GM06990 (cell line): ENCODE measurements around the gene GPR22.

ENCODE experiments used
- DNase-seq: peaks from one replicate; pipeline ENCODE4 v3.0.0-alpha.2; 2011; ENCODE audit not compliant: insufficient read length; ENCODE audit errors: extremely low read depth
- H3K27me3 ChIP-seq: replicated peaks from 2 replicates; pipeline ENCODE4 v1.6.0; 2011; ENCODE audit warnings: low read length; ENCODE audit not compliant: control insufficient read depth, insufficient read depth
- H3K36me3 ChIP-seq: 2 replicates; pipeline ENCODE4 v1.5.1; 2011; ENCODE audit warnings: low read length; ENCODE audit not compliant: control insufficient read depth, insufficient read depth
- H3K4me3 ChIP-seq: replicated peaks from 2 replicates; pipeline ENCODE4 v1.5.1; 2011; ENCODE audit warnings: low read depth, mild to moderate bottlenecking, control low read depth, low read length
- TF ChIP-seq, protein P1 (sequence below): IDR thresholded peaks from 2 replicates; pipeline ENCODE4 v1.5.1; 2011; ENCODE audit warnings: low read length, control low read depth, mild to moderate bottlenecking, inconsistent platforms; ENCODE audit not compliant: insufficient read depth, poor library complexity, severe bottlenecking

GPR22 gene

DNA sequence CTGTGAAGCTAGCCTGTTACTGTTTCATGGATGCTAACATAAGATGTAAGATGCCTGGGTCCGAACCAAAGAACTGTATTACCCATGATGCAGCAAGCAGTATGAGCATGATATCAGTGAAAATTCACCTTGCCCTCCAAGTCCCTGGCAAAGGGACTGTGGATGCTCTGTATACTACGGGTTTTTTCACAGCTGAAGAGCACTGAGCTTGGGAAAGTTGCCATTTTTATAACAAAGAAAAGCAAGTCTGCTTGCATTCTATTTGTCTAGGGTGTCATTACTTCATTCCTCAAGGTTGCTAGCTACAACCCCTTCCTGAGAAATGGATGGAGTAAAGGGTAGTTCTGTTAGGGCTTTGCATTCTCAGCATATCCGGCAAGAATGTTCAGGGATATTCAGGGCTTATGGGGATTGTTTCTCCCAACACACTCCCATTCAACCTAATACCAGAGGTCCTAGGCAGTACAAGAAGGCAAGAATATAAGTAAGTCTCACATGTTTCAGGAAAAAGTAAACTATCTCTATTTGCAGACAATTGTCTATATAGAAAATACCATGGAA is 5.1 kb upstream of the GPR22 start:
- Histone ChIP-seq H3K36me3 (no peaks in the 10 kb centered on the region), H3K4me3 (no peak overlapping the region), H3K27me3 (no peaks in the 10 kb centered on the region)
- TF ChIP-seq, protein P1, sequence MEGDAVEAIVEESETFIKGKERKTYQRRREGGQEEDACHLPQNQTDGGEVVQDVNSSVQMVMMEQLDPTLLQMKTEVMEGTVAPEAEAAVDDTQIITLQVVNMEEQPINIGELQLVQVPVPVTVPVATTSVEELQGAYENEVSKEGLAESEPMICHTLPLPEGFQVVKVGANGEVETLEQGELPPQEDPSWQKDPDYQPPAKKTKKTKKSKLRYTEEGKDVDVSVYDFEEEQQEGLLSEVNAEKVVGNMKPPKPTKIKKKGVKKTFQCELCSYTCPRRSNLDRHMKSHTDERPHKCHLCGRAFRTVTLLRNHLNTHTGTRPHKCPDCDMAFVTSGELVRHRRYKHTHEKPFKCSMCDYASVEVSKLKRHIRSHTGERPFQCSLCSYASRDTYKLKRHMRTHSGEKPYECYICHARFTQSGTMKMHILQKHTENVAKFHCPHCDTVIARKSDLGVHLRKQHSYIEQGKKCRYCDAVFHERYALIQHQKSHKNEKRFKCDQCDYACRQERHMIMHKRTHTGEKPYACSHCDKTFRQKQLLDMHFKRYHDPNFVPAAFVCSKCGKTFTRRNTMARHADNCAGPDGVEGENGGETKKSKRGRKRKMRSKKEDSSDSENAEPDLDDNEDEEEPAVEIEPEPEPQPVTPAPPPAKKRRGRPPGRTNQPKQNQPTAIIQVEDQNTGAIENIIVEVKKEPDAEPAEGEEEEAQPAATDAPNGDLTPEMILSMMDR: no peak
- DNase-seq: no peak

DNA sequence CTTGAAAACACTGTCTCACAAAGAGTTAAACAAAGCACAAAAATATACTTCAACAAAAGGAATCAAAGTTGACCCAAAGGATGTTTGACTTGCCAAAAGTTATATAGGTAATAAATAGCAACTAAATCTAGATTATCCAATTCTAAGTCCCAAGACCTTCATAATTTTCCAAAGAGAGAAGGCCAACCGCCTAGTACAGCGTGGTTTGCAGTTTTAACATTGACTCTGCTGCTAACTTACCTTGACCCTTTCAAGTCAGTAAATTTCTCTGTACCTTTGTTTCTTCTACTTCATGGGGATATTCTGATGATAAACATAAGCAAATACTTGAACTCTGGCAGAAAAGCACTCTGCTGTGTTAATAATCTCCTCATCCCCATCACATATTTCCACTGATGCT is 1.9 kb upstream of the GPR22 start:
- H3K27me3 ChIP-seq: no peaks in the 10 kb centered on the region
- no peak overlapping the region for H3K4me3 ChIP-seq
- no peaks in the 10 kb centered on the region for H3K36me3 ChIP-seq
- DNase-seq: no peak
- TF ChIP-seq, protein P1: no peak

DNA sequence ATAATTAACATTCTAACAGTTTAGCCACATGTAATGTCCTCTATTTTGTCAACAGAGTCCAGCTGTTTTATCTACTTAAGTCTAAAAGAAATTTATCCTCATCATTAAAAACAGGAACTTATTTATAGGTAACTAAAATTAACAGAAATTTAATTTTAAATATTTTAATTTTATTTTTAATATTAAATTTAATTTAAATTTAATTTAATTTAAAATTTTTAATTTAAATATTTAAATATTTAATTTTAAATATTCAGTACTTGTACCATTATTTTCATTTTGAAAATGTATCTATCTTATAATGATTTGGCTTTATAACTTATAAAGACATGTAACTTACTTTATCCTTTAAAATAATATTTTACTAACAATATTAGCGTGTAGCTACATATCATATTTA is 1.0 kb upstream of the GPR22 start:
- Histone ChIP-seq H3K4me3 (no peak overlapping the region), H3K27me3 (no peaks in the 10 kb centered on the region), H3K36me3 (no peaks in the 10 kb centered on the region)
- TF ChIP-seq, protein P1: no peak
- DNase-seq: no peak

DNA sequence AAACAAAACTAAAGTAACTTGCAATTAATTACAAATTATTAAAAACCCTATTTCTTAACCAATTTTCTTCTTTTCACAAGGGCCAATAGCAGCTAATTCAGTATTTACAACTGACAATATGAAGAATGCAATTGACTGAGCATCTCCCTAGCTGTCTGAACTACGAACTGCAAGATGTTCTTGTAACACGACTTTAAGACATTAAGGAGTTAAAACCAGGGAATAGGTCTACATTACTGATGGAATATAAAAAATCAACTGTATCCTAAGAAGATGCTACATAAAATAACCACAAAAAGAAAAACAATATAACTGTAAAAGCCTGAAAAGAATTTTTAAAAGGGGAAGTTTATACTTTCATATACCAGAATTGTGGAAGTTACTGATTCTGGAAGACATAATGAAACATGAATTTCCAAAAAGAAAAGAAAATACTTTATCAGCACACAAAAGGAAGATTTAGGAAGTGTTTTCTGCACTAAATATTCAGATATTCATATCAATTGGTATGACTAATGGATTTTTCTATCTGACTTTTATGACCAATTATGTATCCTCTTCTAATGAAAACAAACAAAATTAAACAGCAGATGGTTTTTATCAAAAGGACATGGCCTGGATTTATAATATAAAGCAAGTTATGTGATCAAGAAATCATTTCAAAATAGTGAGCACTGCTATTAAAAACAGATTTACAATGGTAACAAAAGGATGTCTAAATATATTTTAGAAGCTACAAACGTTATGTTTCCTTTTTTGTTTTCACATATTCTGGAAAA is 1.6 kb downstream of the GPR22 start:
- TF ChIP-seq, protein P1: no peak
- no peaks in the 10 kb centered on the region for H3K36me3 ChIP-seq
- no peak for DNase-seq
- H3K27me3 ChIP-seq: no peaks in the 10 kb centered on the region
- H3K4me3 ChIP-seq: no peak overlapping the region

DNA sequence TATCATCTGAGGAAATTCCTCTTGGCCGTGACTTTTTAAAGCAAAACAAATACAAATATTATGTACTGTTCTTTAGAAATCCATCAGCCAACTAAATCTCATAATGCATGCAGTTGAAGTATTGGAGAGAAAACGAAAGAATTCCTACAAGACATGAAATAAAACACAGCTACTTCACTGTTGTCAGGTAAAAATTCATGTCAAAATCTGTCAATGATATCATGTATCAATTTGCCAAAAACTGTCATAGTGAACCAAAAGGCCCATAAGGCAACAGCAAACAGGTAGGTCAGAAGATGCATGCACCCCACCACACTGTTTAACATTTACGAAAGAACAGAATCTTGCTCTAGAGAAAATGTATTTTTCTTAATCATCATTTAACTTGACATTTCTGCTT is 2.3 kb downstream of the GPR22 start:
- Histone ChIP-seq H3K36me3 (no peaks in the 10 kb centered on the region), H3K4me3 (no peak overlapping the region), H3K27me3 (no peaks in the 10 kb centered on the region)
- DNase-seq: no peak
- TF ChIP-seq, protein P1: no peak

DNA sequence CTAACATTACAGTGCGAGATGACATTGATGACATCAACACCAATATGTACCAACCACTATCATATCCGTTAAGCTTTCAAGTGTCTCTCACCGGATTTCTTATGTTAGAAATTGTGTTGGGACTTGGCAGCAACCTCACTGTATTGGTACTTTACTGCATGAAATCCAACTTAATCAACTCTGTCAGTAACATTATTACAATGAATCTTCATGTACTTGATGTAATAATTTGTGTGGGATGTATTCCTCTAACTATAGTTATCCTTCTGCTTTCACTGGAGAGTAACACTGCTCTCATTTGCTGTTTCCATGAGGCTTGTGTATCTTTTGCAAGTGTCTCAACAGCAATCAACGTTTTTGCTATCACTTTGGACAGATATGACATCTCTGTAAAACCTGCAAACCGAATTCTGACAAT is 4.3 kb downstream of the GPR22 start:
- no peak overlapping the region for H3K4me3 ChIP-seq
- TF ChIP-seq, protein P1: no peak
- no peak for DNase-seq
- no peaks in the 10 kb centered on the region for H3K27me3 ChIP-seq
- no peaks in the 10 kb centered on the region for H3K36me3 ChIP-seq
